ENCODE data around the gene OGFOD2. TPM values are rescaled to one million over a fixed set of nuclear protein-coding genes. Genes with fewer than 3 reads are reported as not detected.

OGFOD2 gene
- total RNA-seq, 2 experiments from 2014 or later: 13.1 to 25.0 TPM

GRCh38 chr12:122932207-122932606, 42.8 kb upstream of the OGFOD2 start:
- TF ChIP-seq CTCF (conservative IDR thresholded peaks at IDR 0.05; ENCODE audit: low read length): no peak
- TF ChIP-seq EZH2phosphoT487 (IDR thresholded peaks at IDR 0.05; ENCODE audit: borderline replicate concordance, low read depth, low read length): no peak
- Histone ChIP-seq H3K4me3 (ENCODE audit: low read depth, low read length, poor library complexity, severe bottlenecking) (no peak overlapping the region), H3K36me3 (ENCODE audit: insufficient read depth, low read length) (no peaks in the 10 kb centered on the region), H3K79me2 (ENCODE audit: insufficient read depth, low read depth, low read length) (no peaks in the 10 kb centered on the region), H3K4me1 (ENCODE audit: insufficient read depth, low read length, poor library complexity, severe bottlenecking) (peaks cover 28% of the 10 kb centered on the region), H3K9me2 (ENCODE audit: insufficient read depth, low read length) (no peaks in the 10 kb centered on the region), H3K27ac (ENCODE audit: low read depth, low read length, poor library complexity, severe bottlenecking) (no peak overlapping the region), H2AFZ (ENCODE audit: low read length) (no peak overlapping the region), H3K9me3 (ENCODE audit: low read length) (no peaks in the 10 kb centered on the region), H3K4me2 (ENCODE audit: low read length) (no peak overlapping the region), H4K20me1 (ENCODE audit: insufficient read depth, low read length) (no peaks in the 10 kb centered on the region)
- ChIA-PET CTCF (ENCODE audit: unreplicated experiment) (no interaction called here), POLR2A (no interaction called here)
- DNase-seq (ENCODE audit: low spot score): no peak
- intact Hi-C loops (cut with micrococcal nuclease; ENCODE audit: unreplicated experiment): no loop called here
- no TSS peak for BruUV-seq (replicated peaks)

- H4K20me1 ChIP-seq (ENCODE audit: insufficient read depth, low read length): no peaks in the 10 kb centered on the region
- no peak overlapping the region for H2AFZ ChIP-seq (ENCODE audit: low read length)
- no peak for TF ChIP-seq CTCF (conservative IDR thresholded peaks at IDR 0.05; ENCODE audit: low read length)
- TF ChIP-seq EZH2phosphoT487 (IDR thresholded peaks at IDR 0.05; ENCODE audit: borderline replicate concordance, low read depth, low read length): no peak
- H3K36me3 ChIP-seq (ENCODE audit: insufficient read depth, low read length): no peaks in the 10 kb centered on the region
- BruUV-seq (replicated peaks): no TSS peak
- peak; percentile 44 for DNase-seq (ENCODE audit: low spot score)
- CTCF ChIA-PET (ENCODE audit: unreplicated experiment): no interaction called here
- H3K4me1 ChIP-seq (ENCODE audit: insufficient read depth, low read length, poor library complexity, severe bottlenecking): peaks cover 39% of the 10 kb centered on the region
- H3K9me2 ChIP-seq (ENCODE audit: insufficient read depth, low read length): no peaks in the 10 kb centered on the region
- H3K4me3 ChIP-seq (ENCODE audit: low read depth, low read length, poor library complexity, severe bottlenecking): no peak overlapping the region
- H3K27ac ChIP-seq (ENCODE audit: low read depth, low read length, poor library complexity, severe bottlenecking): no peak overlapping the region
- H3K79me2 ChIP-seq (ENCODE audit: insufficient read depth, low read depth, low read length): no peaks in the 10 kb centered on the region
- H3K9me3 ChIP-seq (ENCODE audit: low read length): no peaks in the 10 kb centered on the region
- no peak overlapping the region for H3K4me2 ChIP-seq (ENCODE audit: low read length)
- POLR2A ChIA-PET: no interaction called here
- intact Hi-C loops (cut with micrococcal nuclease; ENCODE audit: unreplicated experiment): no loop called here
These were observed 40.3 kb upstream of the OGFOD2 start for GRCh38 chr12:122934722-122935121.

- Histone ChIP-seq H3K27ac (ENCODE audit: low read depth, low read length, poor library complexity, severe bottlenecking) (no peak overlapping the region), H2AFZ (ENCODE audit: low read length) (no peak overlapping the region), H3K4me1 (ENCODE audit: insufficient read depth, low read length, poor library complexity, severe bottlenecking) (peaks cover 39% of the 10 kb centered on the region), H3K79me2 (ENCODE audit: insufficient read depth, low read depth, low read length) (no peaks in the 10 kb centered on the region), H3K4me3 (ENCODE audit: low read depth, low read length, poor library complexity, severe bottlenecking) (no peak overlapping the region), H3K4me2 (ENCODE audit: low read length) (no peak overlapping the region), H3K9me2 (ENCODE audit: insufficient read depth, low read length) (no peaks in the 10 kb centered on the region), H4K20me1 (ENCODE audit: insufficient read depth, low read length) (no peaks in the 10 kb centered on the region), H3K36me3 (ENCODE audit: insufficient read depth, low read length) (no peaks in the 10 kb centered on the region), H3K9me3 (ENCODE audit: low read length) (no peaks in the 10 kb centered on the region)
- BruUV-seq (replicated peaks): no TSS peak
- ChIA-PET CTCF (ENCODE audit: unreplicated experiment) (no interaction called here), POLR2A (interaction anchor here (0.8 kb wide), 1 partner anchor 162 kb away, joined by 4 read pairs; no protein-coding TSS in a partner anchor)
- DNase-seq (ENCODE audit: low spot score): no peak
- no peak for TF ChIP-seq CTCF (conservative IDR thresholded peaks at IDR 0.05; ENCODE audit: low read length)
- TF ChIP-seq EZH2phosphoT487 (IDR thresholded peaks at IDR 0.05; ENCODE audit: borderline replicate concordance, low read depth, low read length): no peak
- intact Hi-C loops (cut with micrococcal nuclease; ENCODE audit: unreplicated experiment): no loop called here
These were observed 39.7 kb upstream of the OGFOD2 start for GRCh38 chr12:122935318-122935717.
